ENCODE data around the gene SPOP. TPM values are rescaled to one million over a fixed set of nuclear protein-coding genes. Genes with fewer than 3 reads are reported as not detected.

The SPOP gene
- total and polyA plus RNA-seq, 2 donors (not counting 1 experiment from before 2014, with no cell fraction given) = 46.7 to 112 TPM

GRCh38 chr17:49670002-49670401 is 7.9 kb downstream of the SPOP start:
- Histone ChIP-seq H3K9ac (ENCODE audit: insufficient read depth, low read length) (no peak overlapping the region), H3K36me3 (ENCODE audit: control insufficient read depth, insufficient read depth, low read length) (no peaks in the 10 kb centered on the region), H3K4me2 (ENCODE audit: extremely low read depth, insufficient read depth, low read length) (no peak overlapping the region), H4K20me1 (ENCODE audit: control insufficient read depth, extremely low read depth, insufficient read depth, low read length) (no peaks in the 10 kb centered on the region), H3K4me1 (ENCODE audit: control insufficient read depth, extremely low read depth, insufficient read depth, low read length) (no peaks in the 10 kb centered on the region), H2AFZ (ENCODE audit: low read length) (no peak overlapping the region), H3K79me2 (ENCODE audit: control insufficient read depth, insufficient read depth, low read length) (peaks cover 42% of the 10 kb centered on the region), H3K27me3 (ENCODE audit: control insufficient read depth, insufficient read depth, low read length) (no peaks in the 10 kb centered on the region), H3K4me3 (replicated peaks in 1 of 4; ENCODE audit: control extremely low read depth in 1 of 4, insufficient read depth in 1 of 4, low read depth in 3 of 4, low read length in 4 of 4) (no peak overlapping the region), H3K9me3 (ENCODE audit: control insufficient read depth, insufficient read depth, low read depth, low read length) (no peaks in the 10 kb centered on the region), H3K27ac (ENCODE audit: insufficient read depth, low read length) (no peak overlapping the region)
- TF ChIP-seq CTCF (conservative IDR thresholded peaks at IDR 0.05 in 1 of 2, IDR thresholded peaks at IDR 0.05 in 1 of 2; ENCODE audit: low read depth in 1 of 2, low read length in 2 of 2) (no peak), EZH2 (IDR thresholded peaks at IDR 0.05; ENCODE audit: low read length, missing control alignments) (no peak)
- DNase-seq (ENCODE audit: low read depth in 2 of 2) = no peak

GRCh38 chr17:49667854-49668253 is 10.0 kb downstream of the SPOP start:
- H3K9me3 ChIP-seq (ENCODE audit: control insufficient read depth, insufficient read depth, low read depth, low read length) = no peaks in the 10 kb centered on the region
- H3K4me2 ChIP-seq (ENCODE audit: extremely low read depth, insufficient read depth, low read length) = no peak overlapping the region
- no peak overlapping the region for H3K27ac ChIP-seq (ENCODE audit: insufficient read depth, low read length)
- H2AFZ ChIP-seq (ENCODE audit: low read length) = no peak overlapping the region
- H3K79me2 ChIP-seq (ENCODE audit: control insufficient read depth, insufficient read depth, low read length) = peaks cover 33% of the 10 kb centered on the region
- no peak overlapping the region for H3K9ac ChIP-seq (ENCODE audit: insufficient read depth, low read length)
- H3K4me3 ChIP-seq (replicated peaks in 1 of 4; ENCODE audit: control extremely low read depth in 1 of 4, insufficient read depth in 1 of 4, low read depth in 3 of 4, low read length in 4 of 4) = no peak overlapping the region
- TF ChIP-seq EZH2 (IDR thresholded peaks at IDR 0.05; ENCODE audit: low read length, missing control alignments) (no peak), CTCF (conservative IDR thresholded peaks at IDR 0.05 in 1 of 2, IDR thresholded peaks at IDR 0.05 in 1 of 2; ENCODE audit: low read depth in 1 of 2, low read length in 2 of 2) (no peak)
- DNase-seq (ENCODE audit: low read depth in 2 of 2) = no peak
- H4K20me1 ChIP-seq (ENCODE audit: control insufficient read depth, extremely low read depth, insufficient read depth, low read length) = no peaks in the 10 kb centered on the region
- H3K4me1 ChIP-seq (ENCODE audit: control insufficient read depth, extremely low read depth, insufficient read depth, low read length) = no peaks in the 10 kb centered on the region
- H3K36me3 ChIP-seq (ENCODE audit: control insufficient read depth, insufficient read depth, low read length) = no peaks in the 10 kb centered on the region
- no peaks in the 10 kb centered on the region for H3K27me3 ChIP-seq (ENCODE audit: control insufficient read depth, insufficient read depth, low read length)

GRCh38 chr17:49664706-49665211 is 13.1 kb downstream of the SPOP start:
- H3K27ac ChIP-seq (ENCODE audit: insufficient read depth, low read length) = no peak overlapping the region
- H3K79me2 ChIP-seq (ENCODE audit: control insufficient read depth, insufficient read depth, low read length) = peaks cover 20% of the 10 kb centered on the region
- no peaks in the 10 kb centered on the region for H3K9me3 ChIP-seq (ENCODE audit: control insufficient read depth, insufficient read depth, low read depth, low read length)
- H3K36me3 ChIP-seq (ENCODE audit: control insufficient read depth, insufficient read depth, low read length) = no peaks in the 10 kb centered on the region
- H3K4me3 ChIP-seq (replicated peaks in 1 of 4; ENCODE audit: control extremely low read depth in 1 of 4, insufficient read depth in 1 of 4, low read depth in 3 of 4, low read length in 4 of 4) = no peak overlapping the region
- H2AFZ ChIP-seq (ENCODE audit: low read length) = no peak overlapping the region
- TF ChIP-seq EZH2 (IDR thresholded peaks at IDR 0.05; ENCODE audit: low read length, missing control alignments) (no peak), CTCF (conservative IDR thresholded peaks at IDR 0.05 in 1 of 2, IDR thresholded peaks at IDR 0.05 in 1 of 2; ENCODE audit: low read depth in 1 of 2, low read length in 2 of 2) (no peak)
- no peak for DNase-seq (ENCODE audit: low read depth in 2 of 2)
- H3K4me1 ChIP-seq (ENCODE audit: control insufficient read depth, extremely low read depth, insufficient read depth, low read length) = no peaks in the 10 kb centered on the region
- H3K9ac ChIP-seq (ENCODE audit: insufficient read depth, low read length) = no peak overlapping the region
- no peak overlapping the region for H3K4me2 ChIP-seq (ENCODE audit: extremely low read depth, insufficient read depth, low read length)
- no peaks in the 10 kb centered on the region for H4K20me1 ChIP-seq (ENCODE audit: control insufficient read depth, extremely low read depth, insufficient read depth, low read length)
- no peaks in the 10 kb centered on the region for H3K27me3 ChIP-seq (ENCODE audit: control insufficient read depth, insufficient read depth, low read length)
